Large intestine (tissue), 12 donors: ENCODE measurements around the gene PRAMEF2. TPM values are rescaled to one million over a fixed set of nuclear protein-coding genes. Genes with fewer than 3 reads are reported as not detected.
"Not testable (repeated sequence)": the region's sequence is repeated elsewhere in the genome, so short reads cannot be mapped to it uniquely, and the experiment has no call there.

Source experiments
- DNase-seq, 2 donors: peaks; one replicate each; pipeline versions ENCODE4 v3.0.0 to v3.0.0-alpha.2; 2013
- H3K27ac ChIP-seq: one replicate; pipeline ENCODE4 v1.5.1; 2013; ENCODE audit warnings: low read length
- H3K27me3 ChIP-seq: 2 replicates; pipeline ENCODE4 v1.6.1; 2013; ENCODE audit warnings: low read length; ENCODE audit not compliant: control insufficient read depth, insufficient read depth
- H3K36me3 ChIP-seq: 2 replicates; pipeline ENCODE4 v1.6.1; 2013; ENCODE audit warnings: low read length; ENCODE audit not compliant: control insufficient read depth, insufficient read depth
- H3K4me1 ChIP-seq: one replicate; pipeline ENCODE4 v1.6.1; 2013; ENCODE audit warnings: low read length; ENCODE audit not compliant: control insufficient read depth, insufficient read depth
- H3K4me3 ChIP-seq: one replicate; pipeline ENCODE4 v1.5.1; 2013; ENCODE audit warnings: low read length
- H3K9me3 ChIP-seq: one replicate; pipeline ENCODE4 v1.6.1; 2013; ENCODE audit warnings: mild to moderate bottlenecking, low read depth, low read length, moderate library complexity; ENCODE audit not compliant: control insufficient read depth
- WGBS: methylation state at CpG from one replicate; pipeline ENCODE4 v1.1.5; 2013; ENCODE audit warnings: low lambda C conversion rate; ENCODE audit not compliant: insufficient coverage; 5-methylcytosine and 5-hydroxymethylcytosine counted together
- long read RNA-seq, 11 donors: transcript quantifications; one replicate each; lab custom pipeline, GENCODE V29; 2026
- polyA plus RNA-seq: library from polyadenylated mRNA; unstranded; fragments of 120-200 nt; gene quantifications from one replicate; pipeline ENCODE4 v1.2.1, GENCODE V29; 2013

The PRAMEF2 gene, protein sequence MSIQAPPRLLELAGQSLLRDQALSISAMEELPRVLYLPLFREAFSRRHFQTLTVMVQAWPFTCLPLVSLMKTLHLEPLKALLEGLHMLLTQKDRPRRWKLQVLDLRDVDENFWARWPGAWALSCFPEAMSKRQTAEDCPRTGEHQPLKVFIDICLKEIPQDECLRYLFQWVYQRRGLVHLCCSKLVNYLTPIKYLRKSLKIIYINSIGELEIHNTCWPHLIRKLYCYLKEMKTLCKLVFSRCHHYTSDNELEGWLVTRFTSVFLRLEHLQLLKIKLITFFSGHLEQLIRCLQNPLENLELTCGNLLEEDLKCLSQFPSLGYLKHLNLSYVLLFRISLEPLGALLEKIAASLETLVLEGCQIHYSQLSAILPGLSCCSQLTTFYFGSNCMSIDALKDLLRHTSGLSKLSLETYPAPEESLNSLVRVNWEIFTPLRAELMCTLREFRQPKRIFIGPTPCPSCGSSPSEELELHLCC
- not detected for polyA plus RNA-seq
- long read RNA-seq, donor 1: 0 reads
- long read RNA-seq, donor 2: 0 reads
- long read RNA-seq, donor 3: 0 reads
- long read RNA-seq, donor 4: 0 reads
- long read RNA-seq, donor 5: 0 reads
- long read RNA-seq, donor 6: 0 reads
- long read RNA-seq, donor 7: 0 reads
- long read RNA-seq, donor 8: 0 reads
- long read RNA-seq, donor 9: 0 reads
- long read RNA-seq, donor 10: 0 reads
- long read RNA-seq, donor 11: 0 reads

DNA sequence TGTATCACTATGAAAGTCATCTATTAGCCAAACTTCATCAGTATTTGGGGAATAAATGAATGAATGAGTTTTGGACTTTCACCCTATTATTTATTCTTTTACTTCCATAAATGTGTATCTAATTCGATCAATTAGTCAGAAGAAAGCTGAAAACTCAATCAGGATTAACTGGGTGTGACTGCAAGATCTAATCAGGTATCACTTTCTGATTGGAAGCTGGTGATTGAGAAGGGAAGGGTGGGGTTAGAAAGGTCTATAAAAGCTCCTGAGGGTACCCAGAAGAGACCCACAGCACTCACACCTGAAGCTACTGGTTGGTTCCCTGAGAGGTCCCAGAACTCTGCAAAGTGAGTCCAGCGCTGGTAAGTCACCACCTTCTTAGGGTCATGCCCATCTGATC, at the start of gene PRAMEF2:
TSS of gene PRAMEF2 (plus strand) at position 301 of the 400 bp plus-strand sequence. CDS start 1,924 bp downstream, outside the sequence.
- no CpG with 5 or more reads among the region's 2 CpGs for WGBS

DNA sequence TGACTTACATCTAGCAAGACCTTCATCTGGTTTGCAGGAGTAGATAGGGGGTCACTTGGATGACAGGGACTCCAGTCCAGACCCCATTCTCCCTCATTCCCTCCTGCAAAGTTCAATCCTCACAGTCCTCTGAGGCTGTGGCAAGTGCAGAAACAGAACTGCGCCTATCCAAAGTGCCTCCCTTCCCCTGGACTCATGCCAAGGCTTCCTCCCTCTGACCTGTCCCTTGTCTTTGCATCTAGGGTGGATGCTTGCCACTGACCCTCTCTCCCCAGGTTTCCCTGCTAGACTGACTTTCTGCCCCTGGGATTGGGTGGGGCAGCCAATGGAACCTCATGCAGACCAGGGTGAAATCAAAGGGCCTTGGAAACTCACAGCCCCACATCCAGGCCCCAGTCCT, 47.0 kb upstream of the PRAMEF2 start:
- no peaks in the 10 kb centered on the region for H3K27me3 ChIP-seq
- DNase-seq: no peak
- H3K27ac ChIP-seq: no peak overlapping the region
- H3K36me3 ChIP-seq: no peaks in the 10 kb centered on the region
- no peaks in the 10 kb centered on the region for H3K9me3 ChIP-seq
- WGBS: no CpG with 5 or more reads among the region's 1 CpG
- no peaks in the 10 kb centered on the region for H3K4me1 ChIP-seq
- no peak overlapping the region for H3K4me3 ChIP-seq

More for the DNA sequence above, at the start of gene PRAMEF2:
- not testable (repeated sequence) for H3K27ac ChIP-seq, H3K9me3 ChIP-seq, H3K4me3 ChIP-seq, H3K36me3 ChIP-seq, H3K27me3 ChIP-seq, H3K4me1 ChIP-seq, DNase-seq

DNA sequence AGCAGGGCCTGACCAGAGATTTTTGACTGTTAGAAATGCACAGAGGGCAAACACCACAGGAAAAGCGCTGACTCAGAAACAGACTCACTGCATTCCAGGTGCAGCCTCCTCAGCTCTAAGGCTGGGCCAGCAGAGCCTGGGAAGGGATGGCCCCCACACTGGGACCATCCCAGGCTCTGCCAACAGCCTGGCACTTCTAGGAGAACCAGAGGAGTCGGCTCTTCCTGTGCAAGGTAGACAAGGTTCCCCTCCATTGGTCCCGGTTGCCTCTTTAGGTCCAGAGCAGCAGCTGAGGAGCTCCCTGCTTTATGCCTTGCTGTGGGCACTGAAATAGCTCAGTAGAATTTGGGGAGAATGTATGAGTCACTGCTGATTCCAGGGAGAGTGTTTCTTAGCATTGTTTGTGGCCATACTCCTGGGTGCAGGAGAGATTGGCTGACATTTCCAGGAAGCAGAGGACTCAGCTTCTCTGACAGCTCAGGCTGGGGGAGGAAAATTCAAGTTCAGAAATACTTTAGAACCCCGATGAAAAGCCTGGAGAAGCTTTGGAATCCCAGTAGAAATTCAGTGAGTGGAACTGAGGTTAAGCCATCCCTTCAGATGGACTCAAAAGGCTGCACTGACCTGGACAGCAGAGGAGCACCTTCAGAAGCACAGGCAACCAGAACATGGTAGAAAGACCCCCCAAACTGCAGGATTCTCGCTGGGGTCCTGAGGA, 46.0 kb upstream of the PRAMEF2 start:
- Histone ChIP-seq H3K4me3 (no peak overlapping the region), H3K9me3 (no peaks in the 10 kb centered on the region), H3K36me3 (no peaks in the 10 kb centered on the region), H3K27ac (no peak overlapping the region), H3K27me3 (no peaks in the 10 kb centered on the region), H3K4me1 (no peaks in the 10 kb centered on the region)
- DNase-seq: no peak
- WGBS: 100% methylated on average over 1 of the region's 5 CpGs

DNA sequence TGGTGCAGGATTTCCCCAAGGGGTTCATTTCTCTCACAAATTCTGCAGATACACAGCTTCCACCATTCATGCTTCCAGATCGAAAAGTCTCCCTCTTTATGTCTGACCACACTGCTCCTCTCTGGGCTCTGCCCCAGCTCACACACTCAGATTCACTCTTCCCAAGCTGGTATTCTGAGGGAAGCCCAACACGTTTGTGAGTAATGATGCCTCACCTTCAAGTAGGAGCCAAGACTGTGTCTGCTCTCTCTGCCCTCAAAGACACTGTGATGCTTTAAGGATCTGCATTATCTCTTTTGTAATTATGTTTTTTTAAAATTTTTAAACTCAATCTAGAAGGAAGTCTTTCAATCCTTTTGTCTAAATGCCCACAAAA, 45.5 kb upstream of the PRAMEF2 start:
- H3K9me3 ChIP-seq: no peaks in the 10 kb centered on the region
- H3K4me1 ChIP-seq: no peaks in the 10 kb centered on the region
- H3K36me3 ChIP-seq: no peaks in the 10 kb centered on the region
- no peaks in the 10 kb centered on the region for H3K27me3 ChIP-seq
- no peak overlapping the region for H3K27ac ChIP-seq
- no peak overlapping the region for H3K4me3 ChIP-seq
- no peak for DNase-seq
- no CpG with 5 or more reads among the region's 2 CpGs for WGBS

DNA sequence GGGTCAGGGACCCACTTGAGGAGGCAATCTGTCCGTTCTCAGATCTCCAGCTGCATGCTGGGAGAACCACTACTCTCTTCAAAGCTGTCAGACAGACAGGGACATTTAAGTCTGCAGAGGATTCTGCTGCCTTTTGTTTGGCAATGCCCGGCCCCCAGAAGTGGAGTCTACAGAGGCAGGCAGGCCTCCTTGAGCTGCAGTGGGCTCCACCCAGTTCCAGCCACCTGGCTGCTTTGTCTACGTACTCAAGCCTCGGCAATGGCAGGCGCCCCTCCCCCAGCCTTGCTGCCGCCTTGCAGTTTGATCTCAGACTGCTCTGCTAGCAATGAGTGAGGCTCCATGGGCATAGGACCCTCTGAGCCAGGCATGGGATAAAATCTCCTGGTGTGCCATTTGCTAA, 37.8 kb upstream of the PRAMEF2 start:
- not testable (repeated sequence) for H3K27ac ChIP-seq, H3K36me3 ChIP-seq, H3K27me3 ChIP-seq, H3K4me3 ChIP-seq, H3K9me3 ChIP-seq, H3K4me1 ChIP-seq, DNase-seq
- no CpG with 5 or more reads among the region's 6 CpGs for WGBS

DNA sequence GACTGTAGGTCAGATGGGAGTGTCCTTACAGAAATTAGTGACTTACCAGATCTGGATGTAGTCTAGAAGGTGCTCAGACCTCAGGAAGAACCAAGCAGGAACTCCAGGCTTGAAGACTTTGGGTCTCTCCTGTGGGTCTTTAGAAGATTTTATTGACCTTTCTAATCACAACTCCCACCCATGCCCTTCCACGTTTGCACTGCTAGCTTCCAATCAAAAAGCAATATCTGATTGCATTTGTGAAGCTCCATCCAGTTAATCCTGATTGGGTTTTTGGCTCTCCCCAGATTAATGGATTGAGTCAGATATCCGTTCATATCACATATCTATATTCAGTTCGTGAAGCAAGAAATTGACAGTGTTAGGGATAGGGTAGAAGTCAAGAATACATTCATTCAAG, 25.6 kb upstream of the PRAMEF2 start, which contains the start of gene PRAMEF11:
TSS of gene PRAMEF11 (minus strand) at position 101 of the 400 bp plus-strand sequence. CDS start 2,621 bp downstream, outside the sequence.
- not testable (repeated sequence) for DNase-seq, H3K4me3 ChIP-seq, H3K36me3 ChIP-seq, H3K9me3 ChIP-seq, H3K4me1 ChIP-seq, H3K27ac ChIP-seq, H3K27me3 ChIP-seq
- 0% methylated on average over 1 of the region's 3 CpGs for WGBS

- not testable (repeated sequence) for DNase-seq, H3K4me1 ChIP-seq, H3K4me3 ChIP-seq, H3K9me3 ChIP-seq, H3K36me3 ChIP-seq, H3K27me3 ChIP-seq, H3K27ac ChIP-seq
- WGBS: no CpG with 5 or more reads among the region's 2 CpGs
These were observed 23.6 kb upstream of the PRAMEF2 start for GRCh38 chr1:12833251-12833650.

GRCh38 chr1:12848620-12849019, 8.3 kb upstream of the PRAMEF2 start, which contains the start of gene HNRNPCL1:
Gene HNRNPCL1 (minus strand): TSS chr1:12848720. CDS start chr1:12848289, 431 bp downstream.
- H3K9me3 ChIP-seq, H3K27me3 ChIP-seq, H3K36me3 ChIP-seq, H3K27ac ChIP-seq, H3K4me1 ChIP-seq, H3K4me3 ChIP-seq, DNase-seq: not testable (repeated sequence)
- no CpG with 5 or more reads among the region's 7 CpGs for WGBS

- Histone ChIP-seq H3K4me1 (no peaks in the 10 kb centered on the region), H3K27me3 (no peaks in the 10 kb centered on the region), H3K36me3 (no peaks in the 10 kb centered on the region), H3K4me3 (no peak overlapping the region), H3K9me3 (no peaks in the 10 kb centered on the region), H3K27ac (no peak overlapping the region)
- DNase-seq: no peak
- no CpG with 5 or more reads among the region's 4 CpGs for WGBS
These were observed 5.1 kb upstream of the PRAMEF2 start for GRCh38 chr1:12851779-12852178.

DNA sequence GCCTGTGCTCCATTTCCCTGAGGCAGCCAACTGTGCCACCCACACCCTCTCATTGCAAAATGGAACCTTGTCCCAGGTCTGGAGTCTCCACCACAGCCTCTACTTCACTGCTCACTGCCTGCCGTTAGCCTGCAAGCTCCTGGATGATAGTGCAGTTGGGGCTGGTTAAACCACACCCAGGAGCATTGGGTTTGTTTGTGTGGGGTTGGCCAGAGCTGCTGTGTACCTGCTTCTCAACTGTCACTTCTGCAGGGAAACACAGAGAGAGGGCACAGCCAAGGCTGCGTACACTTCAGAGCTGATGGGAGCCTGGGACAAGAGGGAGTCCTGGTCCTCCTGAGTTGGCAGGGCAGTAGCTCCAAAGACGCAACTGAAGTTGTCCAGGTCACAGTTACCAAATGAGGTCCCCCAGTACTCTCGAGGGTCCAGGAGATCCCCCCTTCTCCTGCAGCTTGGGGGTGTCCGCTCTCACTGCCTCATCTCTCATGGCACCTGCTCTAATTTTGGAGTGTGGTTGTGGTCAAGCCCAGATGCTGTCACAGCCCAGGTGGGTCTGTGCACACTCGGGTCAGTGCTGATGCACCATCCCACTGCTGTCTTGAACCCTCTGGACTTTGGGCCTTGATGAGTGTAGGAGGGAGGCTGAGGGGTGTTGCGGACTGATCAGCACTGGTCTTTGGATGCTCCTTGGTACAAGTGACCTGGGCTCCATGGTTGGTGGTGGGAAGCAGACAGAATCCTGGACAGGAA, 6.4 kb downstream of the PRAMEF2 start:
- not testable (repeated sequence) for H3K9me3 ChIP-seq, H3K4me3 ChIP-seq, H3K4me1 ChIP-seq, DNase-seq, H3K27ac ChIP-seq, H3K36me3 ChIP-seq, H3K27me3 ChIP-seq
- no CpG with 5 or more reads among the region's 7 CpGs for WGBS
